GM10266 (cell line): Measurements from ENCODE around the gene TIAM2.

Experiments used
- DNase-seq: peaks from one replicate; pipeline ENCODE4 v3.0.0; 2012; ENCODE audit errors: extremely low spot score
- CTCF ChIP-seq: IDR thresholded peaks from 2 replicates; pipeline ENCODE4 v1.5.1; 2012; ENCODE audit warnings: mild to moderate bottlenecking, low read depth; ENCODE audit not compliant: control insufficient read depth, insufficient read depth; ENCODE audit errors: missing control alignments

Gene TIAM2

GRCh38 chr6:155301867-155302266 is 306.8 kb downstream of the TIAM2 start:
- DNase-seq, result no peak
- no peak for TF ChIP-seq CTCF

- TF ChIP-seq CTCF, result no peak
- DNase-seq, result no peak
These were observed 308.3 kb downstream of the TIAM2 start for GRCh38 chr6:155303361-155303870.

- no peak for TF ChIP-seq CTCF
- no peak for DNase-seq
These were observed 311.8 kb downstream of the TIAM2 start for GRCh38 chr6:155306958-155307357.
